DOHH2 (cell line): ENCODE results near the gene TXNDC17.

Source experiments
- H3F3A ChIP-seq: fragments of 200-600 bp; sonication (generic), shearing (Covaris generic); 2 replicates; pipeline ENCODE4 v1.6.0; 2016; ENCODE audit warnings: antibody characterized with exemption, mild to moderate bottlenecking; ENCODE audit not compliant: control insufficient read depth, insufficient read depth
- H3K27ac ChIP-seq: fragments of 200-600 bp; sonication (generic); 2 replicates; pipeline ENCODE4 v1.5.1; 2014; ENCODE audit warnings: low read depth, mild to moderate bottlenecking, low read length, moderate library complexity
- H3K27me3 ChIP-seq: fragments of 200-600 bp; sonication (generic); 2 replicates; pipeline ENCODE4 v1.6.1; 2014; ENCODE audit warnings: mild to moderate bottlenecking, low read length, mixed read lengths; ENCODE audit not compliant: control insufficient read depth
- H3K36me3 ChIP-seq: fragments of 200-600 bp; sonication (generic); 2 replicates; pipeline ENCODE4 v1.6.1; 2014; ENCODE audit warnings: mild to moderate bottlenecking, low read length, moderate library complexity, mixed read lengths; ENCODE audit not compliant: control insufficient read depth
- H3K4me1 ChIP-seq: fragments of 200-600 bp; sonication (generic); 2 replicates; pipeline ENCODE4 v1.6.1; 2014; ENCODE audit warnings: mild to moderate bottlenecking, low read length, mixed read lengths; ENCODE audit not compliant: control insufficient read depth
- H3K4me2 ChIP-seq: fragments of 200-600 bp; sonication (generic); 2 replicates; pipeline ENCODE4 v1.6.0; 2014; ENCODE audit warnings: mild to moderate bottlenecking, low read length, moderate library complexity
- H3K4me3 ChIP-seq: fragments of 200-600 bp; sonication (generic); 2 replicates; pipeline ENCODE4 v1.5.1; 2014; ENCODE audit warnings: mild to moderate bottlenecking, low read length, mixed read lengths
- H3K79me2 ChIP-seq: fragments of 200-600 bp; sonication (generic); 2 replicates; pipeline ENCODE4 v1.6.1; 2014; ENCODE audit warnings: mild to moderate bottlenecking, low read length, mixed read lengths; ENCODE audit not compliant: control insufficient read depth
- H3K9me2 ChIP-seq: fragments of 200-600 bp; sonication (generic); replicated peaks from 2 replicates; pipeline ENCODE4 v1.6.1; 2014; ENCODE audit warnings: mild to moderate bottlenecking, low read length, mixed read lengths; ENCODE audit not compliant: control insufficient read depth
- H3K9me3 ChIP-seq: fragments of 200-600 bp; sonication (generic); 2 replicates; pipeline ENCODE4 v1.6.1; 2014; ENCODE audit warnings: antibody characterized with exemption, low read length, mixed read lengths; ENCODE audit not compliant: control insufficient read depth, insufficient read depth
- H4K20me1 ChIP-seq: fragments of 200-600 bp; sonication (generic); 2 replicates; pipeline ENCODE4 v1.6.0; 2014; ENCODE audit warnings: low read depth, mild to moderate bottlenecking, antibody characterized with exemption, low read length, moderate library complexity; ENCODE audit not compliant: control insufficient read depth, insufficient read depth
- CTCF ChIP-seq: fragments of 200-600 bp; sonication (generic); IDR thresholded peaks from one replicate; pipeline ENCODE4 v1.5.1; 2014; ENCODE audit warnings: antibody characterized with exemption, mild to moderate bottlenecking, low read depth, low read length; ENCODE audit not compliant: poor library complexity, severe bottlenecking
- EZH2phosphoT487 ChIP-seq: fragments of 200-600 bp; sonication (generic); IDR thresholded peaks from 2 replicates; pipeline ENCODE4 v1.6.1; 2017; ENCODE audit warnings: borderline replicate concordance, mild to moderate bottlenecking, antibody characterized with exemption, low read length, moderate library complexity, mixed read lengths

The TXNDC17 gene

GRCh38 chr17:6636616-6637457, 4.0 kb upstream of the TXNDC17 start:
- no peaks in the 10 kb centered on the region for H3K9me3 ChIP-seq
- peaks cover 13% of the 10 kb centered on the region for H3K4me1 ChIP-seq
- H3K9me2 ChIP-seq: no peaks in the 10 kb centered on the region
- no peak overlapping the region for H3K27ac ChIP-seq
- H3K79me2 ChIP-seq: peaks cover 40% of the 10 kb centered on the region
- 0 out of 2 replicates have a peak, but pooled peaks cover 3% of the 10 kb centered on the region for H4K20me1 ChIP-seq
- no peak overlapping the region for H3K4me2 ChIP-seq
- no peak overlapping the region for H3K4me3 ChIP-seq
- TF ChIP-seq EZH2phosphoT487 (no peak), CTCF (no peak)
- H3K36me3 ChIP-seq: peaks cover 40% of the 10 kb centered on the region
- no peaks in the 10 kb centered on the region for H3K27me3 ChIP-seq
- H3F3A ChIP-seq: no peaks in the 10 kb centered on the region

DNA sequence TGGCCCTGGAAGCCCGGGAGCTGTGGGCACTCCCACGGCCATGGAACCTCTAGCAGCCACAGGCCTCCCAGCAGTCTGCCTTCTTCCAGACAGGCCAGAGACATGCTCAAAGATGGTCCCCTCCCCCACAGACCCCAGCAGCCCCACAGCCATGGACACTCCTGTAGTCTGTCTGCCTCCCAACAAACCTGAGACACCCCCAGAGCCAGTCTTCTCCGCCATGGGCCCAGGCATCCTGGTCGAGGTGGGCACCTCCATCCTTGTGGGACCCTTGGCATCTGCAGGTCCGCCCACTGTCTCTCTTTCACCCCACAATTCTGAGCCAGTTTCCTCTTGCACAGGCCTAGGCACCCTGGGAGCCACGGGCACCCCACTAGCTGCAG, 3.4 kb upstream of the TXNDC17 start:
- Histone ChIP-seq H3K9me3 (no peaks in the 10 kb centered on the region), H3K27ac (no peak overlapping the region), H3K4me3 (no peak overlapping the region), H3K79me2 (peaks cover 46% of the 10 kb centered on the region), H3K4me1 (peaks cover 20% of the 10 kb centered on the region), H4K20me1 (peaks cover 10% of the 10 kb centered on the region; the same call in 1 of the 2 replicates), H3K36me3 (peaks cover 40% of the 10 kb centered on the region), H3K4me2 (no peak overlapping the region), H3K27me3 (no peaks in the 10 kb centered on the region), H3F3A (peaks cover under 1% of the 10 kb centered on the region; the same call in 1 of the 2 replicates), H3K9me2 (no peaks in the 10 kb centered on the region)
- no peak for TF ChIP-seq CTCF
- no peak for TF ChIP-seq EZH2phosphoT487

DNA sequence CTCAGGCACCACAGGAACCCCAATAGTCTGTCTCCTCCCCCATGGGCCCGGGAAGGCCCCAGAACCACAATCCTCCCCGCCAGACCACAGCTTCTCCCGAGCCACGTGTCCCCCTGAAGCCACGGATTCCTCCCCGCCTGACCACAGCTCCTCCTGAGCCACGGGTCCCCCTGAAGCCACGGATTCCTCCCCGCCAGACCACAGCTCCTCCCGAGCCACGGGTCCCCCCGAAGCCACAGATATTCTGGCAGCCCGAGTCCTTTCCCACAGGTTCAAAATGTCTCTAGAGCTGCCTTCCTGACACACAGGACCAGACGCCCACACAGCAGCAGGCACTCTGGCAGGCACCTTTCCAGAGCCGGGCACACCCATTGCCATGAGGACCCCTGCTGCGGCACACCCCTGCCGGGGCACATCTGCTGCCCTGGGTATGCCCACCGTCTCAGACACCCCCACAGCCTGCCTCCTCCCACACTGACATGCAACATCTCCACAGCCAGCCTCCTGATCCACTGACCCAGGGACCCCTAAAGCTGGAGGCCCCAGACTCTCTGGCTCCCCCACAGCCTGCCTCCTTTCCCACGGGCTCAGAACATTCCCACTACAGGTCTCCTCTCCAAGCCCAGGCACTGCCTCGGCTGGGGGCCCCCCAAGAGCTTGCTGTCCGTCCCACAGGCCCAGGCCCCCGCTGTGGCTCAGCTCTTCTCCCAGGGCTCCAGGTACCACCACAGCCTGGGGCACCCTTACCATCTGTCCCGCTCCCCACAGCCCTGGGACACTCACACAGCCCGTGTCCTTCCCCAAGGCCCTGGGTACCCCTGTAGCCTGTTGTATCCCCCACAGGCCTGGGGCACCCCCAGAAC, 2.6 kb upstream of the TXNDC17 start:
- Histone ChIP-seq H3K4me3 (peak overlapping the region; percentile 98; the same call in 1 of the 2 replicates), H3K36me3 (peaks cover 40% of the 10 kb centered on the region), H3K27me3 (no peaks in the 10 kb centered on the region), H3F3A (peaks cover 7% of the 10 kb centered on the region; the same call in 1 of the 2 replicates), H3K27ac (no peak overlapping the region), H4K20me1 (peaks cover 10% of the 10 kb centered on the region; the same call in 1 of the 2 replicates), H3K4me2 (peak overlapping the region; percentile 91), H3K79me2 (peaks cover 54% of the 10 kb centered on the region), H3K9me3 (no peaks in the 10 kb centered on the region), H3K4me1 (peaks cover 26% of the 10 kb centered on the region), H3K9me2 (no peaks in the 10 kb centered on the region)
- TF ChIP-seq EZH2phosphoT487 (no peak), CTCF (no peak)
